Adrenal gland (tissue), 5 donors: Measurements from ENCODE around the gene RTN4.

Experiments
- CTCF ChIP-seq, 6 experiments: fragments of 450-650 bp in 4 of 6; fragments of 200-600 bp in 2 of 6; sonication (generic) in 1 of 6; IDR thresholded peaks; 1 replicate in 5 of 6; 2 replicates in 1 of 6; pipeline versions ENCODE4 v1.5.1 to v1.8.0; 2016 to 2021; ENCODE audit warnings: antibody characterized with exemption in 6 of 6, mild to moderate bottlenecking in 2 of 6, moderate library complexity in 1 of 6
- POLR2A ChIP-seq, 2 donors: fragments of 450-650 bp; IDR thresholded peaks; one replicate each; pipeline ENCODE4 v1.6.1; 2017; ENCODE audit warnings: antibody characterized with exemption in 2 of 2, mild to moderate bottlenecking in 2 of 2, moderate library complexity in 1 of 2
- donor health status: DM: no; HTN: no; CAD: no.

DNA sequence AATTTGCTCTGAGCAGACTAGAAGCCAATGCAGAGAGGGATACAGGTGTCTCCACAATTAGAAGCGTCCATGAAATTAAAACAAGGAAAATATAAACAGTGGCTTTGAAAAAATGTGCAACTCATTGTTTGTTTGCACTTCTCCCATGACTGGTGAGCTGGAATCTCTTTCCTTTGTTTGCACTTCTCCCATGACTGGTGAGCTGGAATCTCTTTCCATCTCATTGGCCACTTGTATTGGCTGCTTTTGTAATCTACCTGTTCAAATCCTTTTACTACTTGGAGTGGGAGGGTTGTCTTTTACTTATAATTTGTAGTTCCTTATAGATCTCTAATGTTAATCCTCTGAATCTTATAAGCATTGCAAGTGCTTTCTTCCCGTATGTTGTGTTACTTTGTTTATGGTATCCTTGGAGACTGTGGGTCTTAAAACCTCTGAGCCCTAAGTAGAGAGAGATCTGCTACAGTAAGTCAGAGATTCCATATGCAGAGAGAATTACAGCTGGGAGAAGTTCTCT lies 94.1 kb downstream of the RTN4 start:
- no peak for TF ChIP-seq CTCF (IDR thresholded peaks at IDR 0.05)
- no peak for TF ChIP-seq POLR2A (IDR thresholded peaks at IDR 0.05)
